Stimulated activated CD8-positive, alpha-beta memory T cell treated with anti-CD3 and anti-CD28 coated beads, Interleukin-2, amount 100 ng/mL, for 1 hour (primary cell): ENCODE measurements around the gene INSL3.

Source experiments
- DNase-seq, 2 donors: peaks; one replicate each; pipeline ENCODE4 v3.0.0-alpha.2; 2020; ENCODE audit warnings: low read depth in 2 of 2

The INSL3 gene

DNA sequence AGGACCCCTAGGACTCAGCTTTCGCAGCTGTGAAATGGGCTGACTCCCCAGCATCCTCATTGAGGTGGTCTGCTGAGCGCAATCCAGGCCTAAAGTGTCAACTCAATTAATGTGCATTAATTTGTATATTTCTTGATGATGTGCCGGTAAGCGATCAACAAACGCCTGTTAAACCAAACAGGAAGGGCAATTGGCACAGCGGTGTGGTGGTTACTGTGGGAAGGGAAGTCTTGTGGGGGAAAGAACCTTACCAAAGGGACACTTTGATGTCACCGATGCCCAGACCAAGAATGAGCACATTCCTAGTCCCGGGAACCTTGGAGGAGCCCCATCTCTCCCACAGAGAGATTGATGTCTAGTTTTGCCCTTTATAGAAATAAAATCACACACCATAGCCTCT is 24.8 kb upstream of the INSL3 start:
- no peak for DNase-seq

DNA sequence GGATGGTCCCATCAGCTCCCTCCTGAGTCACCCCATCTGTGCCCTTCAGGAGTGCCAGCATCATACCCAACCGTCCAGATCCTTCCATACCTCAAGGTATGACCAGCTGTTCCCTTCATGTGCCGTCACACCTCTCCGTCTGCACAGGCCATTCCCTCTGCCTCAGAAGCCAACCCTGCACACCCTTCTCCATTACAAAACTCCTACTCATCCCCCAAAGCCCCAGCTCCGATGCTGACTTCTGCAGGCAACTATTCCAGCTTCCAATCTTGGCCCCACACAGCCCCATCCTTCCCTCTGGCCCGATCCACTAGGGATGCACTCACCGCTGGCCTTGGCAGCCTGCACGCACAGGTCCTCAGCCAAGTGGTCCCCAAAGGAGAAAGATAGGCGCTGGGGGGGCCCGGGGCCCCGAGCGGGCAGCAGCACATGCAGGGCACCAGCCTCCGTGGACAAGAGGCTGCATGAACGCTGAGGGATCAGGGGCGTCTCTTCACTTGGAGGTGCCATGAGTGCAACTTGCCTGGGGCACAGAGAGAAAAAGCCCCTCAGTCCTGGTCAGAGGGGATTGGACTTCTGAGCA is 22.7 kb upstream of the INSL3 start:
- DNase-seq = no peak

DNA sequence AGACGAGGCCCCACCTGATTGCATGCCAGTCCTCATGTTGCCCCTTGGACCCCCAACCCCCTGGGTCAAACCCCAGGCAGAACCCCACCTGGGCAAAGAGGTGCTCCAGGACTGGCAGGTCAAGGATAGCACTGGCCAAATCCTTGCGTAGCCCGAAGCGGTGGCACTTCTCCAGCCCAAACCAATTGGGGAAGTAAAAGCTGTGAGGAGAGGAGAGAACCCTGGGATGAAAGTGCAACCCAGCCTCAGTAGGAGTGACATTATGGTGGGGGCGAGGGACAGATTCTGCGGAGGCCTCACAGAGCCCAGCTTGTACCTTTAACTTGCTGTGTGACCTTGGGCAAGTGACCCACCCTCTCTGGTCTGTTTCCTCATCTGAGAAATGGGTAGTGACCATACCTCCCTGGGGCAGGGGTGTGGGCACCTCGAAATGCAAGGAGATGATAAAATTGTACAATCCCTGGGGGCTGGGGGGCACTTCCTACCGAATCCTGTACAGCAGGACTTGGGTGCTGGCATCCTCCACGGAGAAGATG is 22.0 kb upstream of the INSL3 start:
- DNase-seq = no peak

GRCh38 chr19:17842663-17843291 is 21.5 kb upstream of the INSL3 start:
- no peak for DNase-seq

DNA sequence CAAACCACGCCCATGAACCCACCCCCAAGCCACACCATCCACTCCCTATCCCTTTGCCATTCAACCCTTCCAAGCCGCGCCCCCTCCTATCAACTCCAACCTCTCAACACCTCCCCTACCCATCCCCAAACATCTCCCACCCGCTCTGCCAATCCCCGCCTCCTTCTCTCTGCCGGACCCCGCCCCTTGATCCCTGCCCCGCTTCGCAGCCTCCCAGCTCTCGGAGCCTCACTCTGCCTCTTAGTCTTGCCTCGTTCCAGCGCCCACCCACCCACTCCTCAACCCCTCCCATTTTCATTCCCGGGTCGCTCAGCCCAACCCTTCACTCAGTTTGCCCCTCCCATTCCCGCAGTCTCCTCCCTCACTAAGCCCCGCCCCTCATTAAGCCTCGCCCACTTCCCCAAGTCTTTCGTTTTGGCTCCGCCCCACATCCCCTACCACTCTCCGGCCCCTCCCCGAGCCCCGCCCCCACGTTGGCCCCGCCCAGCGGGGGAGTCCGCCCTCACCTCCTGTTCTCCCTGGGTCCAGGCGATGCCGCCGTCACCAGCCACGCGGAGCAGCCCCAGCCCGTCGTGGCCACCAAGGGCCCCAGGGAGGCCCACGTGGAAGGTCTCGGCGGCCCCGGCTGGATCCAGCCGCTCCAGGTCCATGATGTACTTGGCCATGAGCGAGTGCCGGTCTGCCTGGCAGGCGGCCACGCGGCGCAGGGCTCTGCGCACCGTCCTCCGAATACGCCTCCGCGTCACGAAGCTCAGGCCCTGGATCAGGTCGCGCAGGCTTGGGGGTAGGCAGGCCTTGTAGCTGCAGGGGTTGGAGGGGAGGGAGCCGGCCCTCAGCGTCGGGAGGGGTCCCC is 20.7 kb upstream of the INSL3 start:
- DNase-seq = peak in 1 of 2 donors; percentile 40

GRCh38 chr19:17841371-17841809 is 20.1 kb upstream of the INSL3 start:
- no peak for DNase-seq

- DNase-seq = no peak
Observed at GRCh38 chr19:17840019-17840418, 18.7 kb upstream of the INSL3 start.

DNA sequence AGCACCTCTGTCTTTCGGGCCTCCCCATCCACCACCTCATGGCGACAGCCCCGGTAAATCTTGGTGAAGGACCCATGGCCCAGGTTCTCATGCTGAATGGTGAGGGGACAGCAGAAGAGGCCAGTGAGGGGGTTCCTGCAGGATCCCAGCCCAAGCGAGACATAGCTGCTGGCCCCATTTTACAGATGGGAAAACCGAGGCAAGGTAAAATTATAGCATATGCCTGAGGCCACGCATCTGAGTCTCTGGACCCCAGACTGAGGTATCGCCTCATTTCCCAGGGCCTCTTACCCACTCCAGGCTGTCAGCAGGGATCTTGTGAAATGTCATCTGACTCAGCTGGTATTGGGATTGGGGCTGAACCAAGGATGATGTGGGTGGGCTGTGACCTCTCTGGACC is 16.7 kb upstream of the INSL3 start:
- DNase-seq = no peak

- no peak for DNase-seq
Observed at GRCh38 chr19:17836530-17836929, 15.2 kb upstream of the INSL3 start.

GRCh38 chr19:17835182-17836006 is 14.1 kb upstream of the INSL3 start:
- no peak for DNase-seq

DNA sequence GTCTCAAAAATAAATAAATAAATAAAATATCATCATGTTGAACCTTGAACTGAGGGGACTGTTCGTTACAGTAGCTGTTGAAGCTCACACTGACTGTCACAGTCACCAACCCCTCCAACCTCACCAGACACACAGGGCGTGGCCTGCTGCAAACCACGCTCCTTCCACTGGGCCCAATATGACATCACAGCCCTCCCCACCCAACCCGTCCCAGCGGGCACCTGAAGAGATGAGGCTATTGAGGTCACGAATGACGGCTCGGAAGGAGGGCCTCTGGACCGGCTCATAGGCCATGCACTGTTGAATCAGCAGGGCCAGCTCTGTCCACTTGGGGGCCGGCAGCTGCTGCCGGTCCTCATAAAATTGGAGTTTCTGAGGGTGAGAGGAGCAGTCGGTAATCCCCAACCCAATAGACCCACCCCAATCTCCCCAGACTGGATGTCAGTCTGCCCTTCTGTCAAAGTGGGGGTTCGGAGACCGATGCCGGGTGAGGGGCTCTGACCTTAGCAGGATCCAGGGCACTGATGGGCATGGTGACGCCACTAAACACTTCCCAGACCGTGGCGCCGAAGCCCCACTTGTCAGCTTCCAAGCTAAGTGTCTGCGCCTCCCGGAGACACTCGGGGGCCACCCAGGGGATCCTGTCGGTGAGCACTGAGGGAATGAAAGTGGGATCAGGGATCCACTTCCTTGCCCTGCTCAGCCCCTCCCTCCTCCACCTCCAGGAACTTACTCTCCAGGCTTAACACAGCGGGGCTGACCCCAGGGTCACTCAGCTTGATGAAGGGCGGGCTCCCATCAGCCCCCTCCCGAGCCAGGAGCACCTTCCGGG is 13.2 kb upstream of the INSL3 start:
- no peak for DNase-seq

GRCh38 chr19:17832443-17833208 is 11.3 kb upstream of the INSL3 start:
- no peak for DNase-seq

GRCh38 chr19:17831419-17831888 is 10.1 kb upstream of the INSL3 start:
- no peak for DNase-seq

- DNase-seq = peak in 1 of 2 donors; percentile 26
Observed at GRCh38 chr19:17830567-17831418, 9.5 kb upstream of the INSL3 start.

DNA sequence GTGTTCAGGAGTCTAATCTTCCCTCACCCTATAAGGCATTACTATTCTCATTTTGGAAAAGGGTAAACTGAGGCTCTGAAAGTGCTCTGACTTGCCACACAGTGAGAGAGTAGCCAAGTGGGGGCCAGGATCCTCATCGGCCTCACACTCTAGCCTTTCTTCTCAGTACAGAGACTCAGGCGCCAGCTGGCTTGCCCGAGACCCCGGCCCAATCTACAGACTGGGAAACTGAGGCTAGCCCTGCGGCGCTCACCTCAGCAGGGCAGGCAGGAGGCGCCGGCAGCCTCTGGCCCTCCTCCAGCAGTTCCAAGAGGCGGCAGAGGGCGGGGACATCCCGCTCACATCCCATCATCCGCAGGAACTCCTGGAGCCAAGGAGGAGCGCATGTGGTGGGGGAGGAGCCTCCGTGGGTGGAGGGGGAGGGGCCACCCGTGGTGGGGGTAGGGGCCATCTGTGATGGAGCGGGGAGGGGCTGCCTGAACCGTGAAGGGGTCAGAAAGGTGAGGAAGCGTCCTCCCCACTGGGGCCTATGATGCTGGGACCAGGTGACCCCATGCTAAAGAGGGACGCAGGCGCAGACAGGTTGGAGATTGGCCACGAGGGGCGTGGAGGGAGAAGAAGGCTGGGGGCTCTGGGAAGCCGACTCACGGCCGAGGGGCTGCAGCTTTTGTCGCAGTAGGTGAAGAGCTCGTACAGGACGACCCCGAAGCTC is 8.7 kb upstream of the INSL3 start:
- no peak for DNase-seq

GRCh38 chr19:17826508-17827056 is 5.3 kb upstream of the INSL3 start:
- no peak for DNase-seq

- DNase-seq = no peak
Observed at GRCh38 chr19:17824339-17824738, 3.0 kb upstream of the INSL3 start.
